Body of pancreas (tissue), 4 donors: ENCODE data around the gene NOXA1. TPM values are rescaled to one million over a fixed set of nuclear protein-coding genes. Genes with fewer than 3 reads are reported as not detected.

ENCODE experiments used
- ATAC-seq: fragments of 150-250 bp; one replicate; pipeline ENCODE4 v1.9.1; 2016
- DNase-seq, 4 donors: peaks; one replicate each; pipeline ENCODE4 v3.0.0-alpha.2; 2019
- H3K27ac ChIP-seq, 4 donors: fragments of 200-600 bp; sonication (generic); 1 replicate in 3 of 4; 2 replicates in 1 of 4; pipeline versions ENCODE4 v1.5.1 to v1.6.1; 2016 to 2019; ENCODE audit warnings: mild to moderate bottlenecking in 1 of 4, mixed read lengths in 1 of 4, moderate library complexity in 1 of 4
- H3K27me3 ChIP-seq, 2 donors: fragments of 200-600 bp; sonication (generic); one replicate each; pipeline ENCODE4 v1.6.0; 2016; ENCODE audit warnings: mild to moderate bottlenecking in 1 of 2
- H3K36me3 ChIP-seq, 2 donors: fragments of 200-600 bp; sonication (generic); replicated peaks in 1 of 2; 2 replicates each; pipeline ENCODE4 v1.5.1; 2016; ENCODE audit warnings: low read depth in 2 of 2; ENCODE audit not compliant: insufficient read depth in 1 of 2
- H3K4me1 ChIP-seq: fragments of 200-600 bp; sonication (generic); one replicate; pipeline ENCODE4 v1.6.0; 2016
- H3K4me3 ChIP-seq, 2 donors: fragments of 200-600 bp; sonication (generic); 1 replicate in 1 of 2; 2 replicates in 1 of 2; pipeline ENCODE4 v1.5.1; 2016 to 2019
- H3K9me3 ChIP-seq, 3 donors: fragments of 200-600 bp; sonication (generic); 1 replicate in 2 of 3; 2 replicates in 1 of 3; pipeline ENCODE4 v1.5.1; 2016
- CTCF ChIP-seq, 7 experiments: fragments of 450-650 bp in 4 of 7; fragments of 200-600 bp in 3 of 7; sonication (generic) in 3 of 7; IDR thresholded peaks; one replicate each; pipeline ENCODE4 v1.5.1; 2016 to 2019; ENCODE audit warnings: antibody characterized with exemption in 7 of 7
- POLR2A ChIP-seq, 3 donors: fragments of 450-650 bp; IDR thresholded peaks; one replicate each; pipeline ENCODE4 v1.6.1; 2016; ENCODE audit warnings: antibody characterized with exemption in 3 of 3, mild to moderate bottlenecking in 2 of 3
- WGBS, 2 donors: methylation state at CpG; one replicate each; pipeline ENCODE4 v1.1.5; 2017; 5-methylcytosine and 5-hydroxymethylcytosine counted together
- intact Hi-C: fragments of 100-400 bp; cut with DNase I; formaldehyde crosslinking; loops from one replicate; pipeline ENCODE4 v1.15.1; 2023
- total RNA-seq, 2 donors: library from RNA; depleted of rRNA; stranded (reverse); fragments of >200 nt; gene quantifications; one replicate each; pipeline ENCODE4 v1.1.0, GENCODE V29; 2016

NOXA1 gene
- total RNA-seq, 2 donors from 2014 or later = 7.3 to 12.9 TPM

GRCh38 chr9:137474271-137474670 is 51.1 kb downstream of the NOXA1 start:
- H3K27ac ChIP-seq = no peak overlapping the region
- no peaks in the 10 kb centered on the region for H3K4me1 ChIP-seq
- no peak overlapping the region for H3K4me3 ChIP-seq
- intact Hi-C loops = no loop called here
- H3K36me3 ChIP-seq = no peaks in the 10 kb centered on the region
- peaks cover 0 to 7% (median 0%) of the 10 kb centered on the region in 3 donors for H3K9me3 ChIP-seq
- 95 to 96% methylated on average over 18 of the region's 18 CpGs for WGBS, 2 donors
- DNase-seq = no peak
- no peak for TF ChIP-seq POLR2A (IDR thresholded peaks at IDR 0.05)
- TF ChIP-seq CTCF (IDR thresholded peaks at IDR 0.05) = no peak
- ATAC-seq = no peak
- no peaks in the 10 kb centered on the region for H3K27me3 ChIP-seq

- DNase-seq (no peak), ATAC-seq (no peak)
- intact Hi-C loops = no loop called here
- Histone ChIP-seq H3K27me3 (no peaks in the 10 kb centered on the region), H3K9me3 (peaks cover 0 to 7% (median 0%) of the 10 kb centered on the region in 3 donors), H3K36me3 (no peaks in the 10 kb centered on the region), H3K4me1 (no peaks in the 10 kb centered on the region), H3K27ac (no peak overlapping the region), H3K4me3 (no peak overlapping the region)
- 85 to 91% methylated on average over 3 of the region's 3 CpGs for WGBS, 2 donors
- no peak for TF ChIP-seq CTCF (IDR thresholded peaks at IDR 0.05)
- no peak for TF ChIP-seq POLR2A (IDR thresholded peaks at IDR 0.05)
Measured at GRCh38 chr9:137475666-137476065, 52.5 kb downstream of the NOXA1 start.

GRCh38 chr9:137476856-137477255 is 53.7 kb downstream of the NOXA1 start:
- Histone ChIP-seq H3K36me3 (no peaks in the 10 kb centered on the region), H3K27ac (no peak overlapping the region), H3K4me3 (no peak overlapping the region), H3K4me1 (no peaks in the 10 kb centered on the region), H3K27me3 (no peaks in the 10 kb centered on the region), H3K9me3 (peaks cover 0 to 7% (median 0%) of the 10 kb centered on the region in 3 donors)
- intact Hi-C loops = no loop called here
- ATAC-seq (no peak), DNase-seq (no peak)
- WGBS, 2 donors = 92 to 93% methylated on average over 8 to 11 of the region's 11 CpGs
- TF ChIP-seq POLR2A (IDR thresholded peaks at IDR 0.05) = no peak
- no peak for TF ChIP-seq CTCF (IDR thresholded peaks at IDR 0.05)

GRCh38 chr9:137477778-137478612 is 54.8 kb downstream of the NOXA1 start:
- DNase-seq (no peak), ATAC-seq (no peak)
- 94 to 95% methylated on average over 16 to 28 of the region's 29 CpGs for WGBS, 2 donors
- Histone ChIP-seq H3K4me1 (no peaks in the 10 kb centered on the region), H3K9me3 (peaks cover 0 to 7% (median 0%) of the 10 kb centered on the region in 3 donors), H3K27me3 (no peaks in the 10 kb centered on the region), H3K4me3 (no peak overlapping the region), H3K27ac (no peak overlapping the region), H3K36me3 (no peaks in the 10 kb centered on the region)
- intact Hi-C loops = no loop called here
- TF ChIP-seq CTCF (IDR thresholded peaks at IDR 0.05) = no peak
- TF ChIP-seq POLR2A (IDR thresholded peaks at IDR 0.05) = no peak

GRCh38 chr9:137478613-137478961 is 55.4 kb downstream of the NOXA1 start:
- intact Hi-C loops = no loop called here
- Histone ChIP-seq H3K4me1 (no peaks in the 10 kb centered on the region), H3K36me3 (no peaks in the 10 kb centered on the region), H3K27ac (no peak overlapping the region), H3K4me3 (no peak overlapping the region), H3K9me3 (peaks cover 0 to 7% (median 0%) of the 10 kb centered on the region in 3 donors), H3K27me3 (no peaks in the 10 kb centered on the region)
- 79 to 88% methylated on average over 5 to 11 of the region's 11 CpGs for WGBS, 2 donors
- TF ChIP-seq POLR2A (IDR thresholded peaks at IDR 0.05) = no peak
- TF ChIP-seq CTCF (IDR thresholded peaks at IDR 0.05) = no peak
- no peak for ATAC-seq
- no peak for DNase-seq
